LoVo (cell line): ENCODE data around the gene DKKL1.
"Not testable (repeated sequence)": the region's sequence is repeated elsewhere in the genome, so short reads cannot be mapped to it uniquely, and the experiment has no call there.

Experiments used
- DNase-seq: peaks from one replicate; pipeline ENCODE4 v3.0.0-alpha.2; 2016; ENCODE audit warnings: low spot score

Gene DKKL1

GRCh38 chr19:49363268-49364082, at the start of gene DKKL1:
Gene DKKL1, plus strand, starts transcription at chr19:49363877. Its CDS starts 122 bp downstream, at chr19:49363999.
- peak; percentile 99 for DNase-seq

GRCh38 chr19:49315111-49315510, 48.6 kb upstream of the DKKL1 start:
- no peak for DNase-seq

- DNase-seq = no peak
Observed at GRCh38 chr19:49316284-49316683, 47.4 kb upstream of the DKKL1 start.

- no peak for DNase-seq
Observed at GRCh38 chr19:49318296-49318695, 45.4 kb upstream of the DKKL1 start.

- no peak for DNase-seq
Observed at GRCh38 chr19:49324801-49325576, 38.7 kb upstream of the DKKL1 start, which contains the start of gene SLC6A16. Gene SLC6A16, minus strand, starts transcription at chr19:49325191. Its CDS starts 13,844 bp downstream, at chr19:49311347.

- not testable (repeated sequence) for DNase-seq
Observed at GRCh38 chr19:49325756-49326155, 37.9 kb upstream of the DKKL1 start.

- no peak for DNase-seq
Observed at GRCh38 chr19:49326165-49326704, 37.4 kb upstream of the DKKL1 start.

GRCh38 chr19:49327878-49328544, 35.7 kb upstream of the DKKL1 start:
- peak; percentile 28 for DNase-seq

GRCh38 chr19:49328741-49329140, 34.9 kb upstream of the DKKL1 start:
- no peak for DNase-seq

- DNase-seq = not testable (repeated sequence)
Observed at GRCh38 chr19:49331187-49331586, 32.5 kb upstream of the DKKL1 start.

- peak; percentile 31 for DNase-seq
Observed at GRCh38 chr19:49331616-49332055, 32.0 kb upstream of the DKKL1 start.

GRCh38 chr19:49332691-49333417, 30.8 kb upstream of the DKKL1 start:
- DNase-seq = not testable (repeated sequence)

- no peak for DNase-seq
Observed at GRCh38 chr19:49333418-49333805, 30.3 kb upstream of the DKKL1 start.

- no peak for DNase-seq
Observed at GRCh38 chr19:49333811-49334288, 29.8 kb upstream of the DKKL1 start.

- DNase-seq = no peak
Observed at GRCh38 chr19:49335071-49335783, 28.4 kb upstream of the DKKL1 start, which contains the start of gene CD37. Gene CD37, plus strand, starts transcription at chr19:49335406. Its CDS starts 135 bp downstream, at chr19:49335541.

- no peak for DNase-seq
Observed at GRCh38 chr19:49335784-49336481, 27.7 kb upstream of the DKKL1 start.

GRCh38 chr19:49336482-49337266, 27.0 kb upstream of the DKKL1 start:
- no peak for DNase-seq

- no peak for DNase-seq
Observed at GRCh38 chr19:49337267-49338022, 26.2 kb upstream of the DKKL1 start.
